HG02943 (cell line): Measurements from ENCODE around the gene CAND2.
A peak's percentile ranks its signal among the peaks of the same experiment; 100 is the strongest.

Source experiments
- ATAC-seq: cut with Tn5 transposase; IDR thresholded peaks from one replicate; pipeline ENCODE4 v1.9.1; 2021; ENCODE audit warnings: mild to moderate bottlenecking, low read depth, moderate library complexity; ENCODE audit not compliant: unreplicated experiment

Gene CAND2

DNA sequence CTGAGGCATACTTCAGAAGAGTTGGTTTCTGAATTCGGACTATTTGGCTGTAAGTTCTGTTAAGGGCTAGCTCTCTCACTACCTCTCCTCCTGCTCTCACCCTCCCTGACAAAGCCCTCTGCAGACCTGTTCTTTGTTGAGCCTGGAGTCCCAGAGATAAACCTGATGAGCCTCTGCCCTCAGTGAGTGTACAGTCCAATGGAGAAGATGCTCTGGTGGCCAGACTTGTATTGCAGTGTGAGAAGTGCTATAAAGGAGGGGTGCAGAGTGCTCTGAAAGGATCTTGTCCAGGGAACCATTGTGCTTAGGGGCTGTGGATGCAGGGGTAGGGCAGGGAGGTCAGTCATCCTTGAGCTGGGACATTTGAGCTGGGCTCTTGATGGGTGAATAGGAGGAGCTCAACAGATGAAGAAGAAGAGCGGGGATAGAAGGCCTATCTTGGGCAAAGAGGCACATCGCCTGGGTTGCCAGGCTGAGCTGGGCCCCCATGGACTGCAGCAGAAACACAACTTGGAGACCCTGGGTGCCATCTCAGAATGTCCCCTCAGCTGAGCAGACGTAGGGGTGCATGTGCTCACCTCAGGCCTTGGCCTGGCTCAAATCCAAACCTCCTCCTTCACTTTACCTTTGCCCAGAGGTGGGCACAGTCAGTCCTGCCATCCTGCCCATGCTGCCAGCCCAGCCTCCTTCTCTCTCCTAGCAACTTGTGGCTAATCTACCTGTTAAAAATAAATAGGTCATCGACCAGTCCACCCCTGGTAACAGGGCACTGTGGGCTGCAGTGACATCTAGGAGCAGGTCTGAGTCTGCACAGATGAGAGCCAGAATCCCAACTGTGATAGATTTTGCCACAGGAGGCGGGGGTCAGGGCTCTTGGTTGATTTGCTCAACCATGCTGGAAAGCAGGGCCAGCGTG, 3.3 kb downstream of the CAND2 start:
- no peak for ATAC-seq

DNA sequence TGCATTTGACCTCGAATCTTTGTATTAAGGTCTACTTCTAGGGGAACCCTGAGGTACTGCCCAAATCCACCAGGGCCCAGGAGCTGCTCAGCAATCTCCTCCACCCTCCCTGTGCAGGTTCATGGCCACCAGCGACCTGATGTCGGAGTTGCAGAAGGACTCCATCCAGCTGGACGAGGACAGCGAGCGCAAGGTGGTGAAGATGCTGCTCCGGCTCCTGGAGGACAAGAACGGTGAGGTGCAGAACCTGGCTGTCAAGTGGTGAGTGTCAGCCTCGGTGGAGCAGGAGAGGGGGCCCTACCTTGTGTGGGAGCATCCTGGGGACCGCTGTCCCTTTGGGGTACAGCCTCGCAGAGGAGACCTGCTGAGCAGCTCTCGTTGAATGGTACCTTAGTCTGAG, 6.9 kb downstream of the CAND2 start:
- no peak for ATAC-seq

DNA sequence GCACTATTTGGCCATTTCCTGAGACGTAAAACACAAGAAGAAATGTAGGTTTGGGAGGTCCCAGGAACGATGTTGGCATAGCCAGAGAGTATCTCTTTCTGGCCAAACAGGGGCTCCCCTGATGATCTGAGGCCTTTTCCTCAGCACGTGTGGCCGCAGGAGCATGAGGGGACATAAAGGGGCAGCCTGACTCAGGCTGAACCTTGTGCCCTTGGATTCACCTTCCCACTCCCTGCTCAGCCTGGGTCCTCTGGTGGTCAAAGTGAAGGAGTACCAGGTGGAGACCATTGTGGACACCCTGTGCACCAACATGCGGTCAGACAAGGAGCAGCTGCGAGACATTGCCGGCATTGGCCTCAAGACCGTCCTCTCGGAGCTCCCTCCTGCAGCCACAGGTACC, 10.6 kb downstream of the CAND2 start:
- no peak for ATAC-seq

DNA sequence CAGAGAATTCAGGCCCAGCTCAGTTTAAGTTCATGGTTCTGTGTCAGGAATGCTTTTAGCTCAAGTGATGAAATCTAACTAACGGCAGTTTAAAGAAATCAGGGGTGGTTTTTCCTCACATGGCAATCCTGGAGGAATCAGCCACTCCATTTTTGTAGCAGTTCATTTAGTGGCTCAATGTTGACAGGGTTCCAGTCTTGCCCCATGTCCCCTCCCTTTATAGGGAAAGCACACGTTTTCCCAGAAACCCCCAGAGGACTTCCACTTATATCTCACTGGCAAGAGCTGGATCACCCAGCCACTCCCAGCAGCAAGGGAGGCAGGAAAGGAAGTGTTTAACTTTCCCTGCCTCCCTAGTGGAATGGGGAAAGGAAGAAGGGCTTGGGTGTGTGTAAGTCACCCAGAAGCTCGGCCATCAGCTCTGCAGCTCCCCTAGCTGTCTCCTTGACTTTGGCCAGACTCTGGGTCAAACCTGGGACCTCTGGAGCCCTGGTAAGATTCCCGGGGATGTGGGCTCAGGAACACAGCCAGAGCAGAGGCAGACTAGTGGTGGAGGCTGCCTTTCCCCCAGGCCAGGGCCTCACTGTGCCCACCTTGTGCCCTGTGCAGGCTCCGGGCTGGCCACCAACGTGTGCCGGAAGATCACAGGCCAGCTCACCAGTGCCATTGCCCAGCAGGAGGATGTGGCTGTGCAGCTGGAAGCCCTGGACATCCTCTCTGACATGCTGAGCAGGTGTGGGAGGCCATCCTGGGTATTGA, 11.3 kb downstream of the CAND2 start:
- no peak for ATAC-seq

DNA sequence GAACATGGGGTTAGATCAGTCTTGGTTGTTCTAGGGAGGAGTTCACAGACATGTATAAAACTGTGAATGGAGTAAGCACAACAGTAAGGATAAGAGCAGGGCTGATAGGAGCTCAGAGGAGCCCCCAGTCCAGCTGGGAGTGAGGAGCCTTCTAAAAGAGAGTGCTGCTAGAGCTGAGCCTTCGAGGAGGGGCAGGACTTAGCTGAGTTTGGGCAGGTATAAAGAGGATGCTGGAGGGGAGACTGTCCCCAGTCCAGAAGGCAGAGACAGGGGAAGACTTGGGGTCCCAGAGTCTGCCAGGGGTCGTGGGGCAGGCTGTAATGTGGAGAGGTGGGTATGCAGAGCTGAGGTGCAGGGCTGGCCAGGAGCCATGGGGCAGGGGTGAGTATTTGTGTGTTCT, 12.1 kb downstream of the CAND2 start:
- ATAC-seq = no peak

DNA sequence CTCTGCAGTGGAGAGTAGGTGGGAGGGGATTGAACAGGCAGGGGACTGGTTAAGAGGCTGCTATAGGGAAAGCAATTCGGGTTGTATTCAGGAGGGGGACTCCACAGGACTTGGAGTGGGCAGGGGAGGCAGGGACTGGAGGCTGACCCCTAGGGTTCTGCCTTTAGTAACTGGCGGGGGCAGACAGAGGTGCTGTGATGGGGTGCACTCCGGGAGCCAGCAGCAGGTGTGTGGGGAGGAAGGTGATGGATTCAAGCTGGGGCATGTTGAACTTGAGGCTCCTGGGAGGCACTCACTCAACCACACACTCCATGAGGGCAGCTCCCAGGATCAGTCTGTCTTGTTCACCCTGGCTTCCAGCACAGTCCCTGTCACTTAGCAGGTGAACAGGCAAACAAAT, 12.5 kb downstream of the CAND2 start:
- ATAC-seq = no peak

DNA sequence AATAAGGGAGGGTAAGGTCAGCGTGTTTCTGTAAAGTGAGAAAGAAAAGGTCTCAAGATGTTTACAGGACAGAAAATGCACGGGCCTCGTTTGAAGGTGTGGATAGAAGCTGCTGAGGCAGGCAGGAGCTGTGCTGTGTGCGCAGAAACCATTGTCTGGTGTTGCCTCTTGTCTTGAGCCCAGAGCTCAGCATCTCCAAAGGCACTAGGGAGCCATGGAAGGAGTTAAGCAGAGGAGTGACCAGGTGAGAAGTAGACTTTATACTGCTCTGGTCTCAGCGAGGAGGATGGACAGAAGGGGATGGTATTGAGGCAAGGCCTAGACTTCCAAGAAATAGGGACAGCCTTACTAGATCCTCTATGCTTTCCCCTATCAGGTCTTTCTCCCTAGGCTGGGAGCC, 13.0 kb downstream of the CAND2 start:
- no peak for ATAC-seq

DNA sequence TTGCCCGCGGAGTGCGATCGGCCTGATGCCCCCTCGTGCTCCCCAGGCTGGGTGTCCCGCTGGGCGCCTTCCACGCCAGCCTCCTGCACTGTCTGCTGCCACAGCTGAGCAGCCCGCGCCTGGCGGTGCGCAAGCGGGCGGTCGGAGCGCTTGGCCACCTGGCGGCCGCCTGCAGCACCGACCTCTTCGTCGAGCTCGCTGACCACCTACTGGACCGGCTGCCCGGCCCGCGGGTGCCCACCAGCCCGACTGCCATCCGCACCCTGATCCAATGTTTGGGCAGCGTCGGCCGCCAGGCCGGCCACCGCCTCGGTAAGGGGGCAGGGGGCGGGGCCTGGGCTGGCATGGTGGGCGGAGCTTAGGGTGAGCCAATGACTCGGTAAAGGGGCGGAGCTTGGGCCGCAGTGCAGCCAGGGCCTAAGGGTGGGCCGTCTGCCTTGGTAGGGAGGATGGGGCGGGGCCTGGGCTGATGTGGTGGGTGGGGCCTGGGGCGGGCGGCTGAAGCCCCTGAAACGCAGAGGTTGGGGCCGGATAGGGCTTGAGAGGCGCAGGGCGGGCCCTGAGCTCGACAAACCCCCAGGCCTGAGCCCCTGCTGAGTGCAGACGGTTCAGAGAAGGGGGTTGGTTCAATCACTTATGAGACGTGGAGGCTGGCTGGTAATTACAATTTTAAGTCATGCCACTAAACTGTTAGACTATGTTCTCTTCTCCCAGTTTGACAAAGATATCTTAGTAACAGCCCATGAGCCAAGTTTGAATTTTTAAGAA, 13.7 kb downstream of the CAND2 start:
- ATAC-seq = peak; percentile 96

DNA sequence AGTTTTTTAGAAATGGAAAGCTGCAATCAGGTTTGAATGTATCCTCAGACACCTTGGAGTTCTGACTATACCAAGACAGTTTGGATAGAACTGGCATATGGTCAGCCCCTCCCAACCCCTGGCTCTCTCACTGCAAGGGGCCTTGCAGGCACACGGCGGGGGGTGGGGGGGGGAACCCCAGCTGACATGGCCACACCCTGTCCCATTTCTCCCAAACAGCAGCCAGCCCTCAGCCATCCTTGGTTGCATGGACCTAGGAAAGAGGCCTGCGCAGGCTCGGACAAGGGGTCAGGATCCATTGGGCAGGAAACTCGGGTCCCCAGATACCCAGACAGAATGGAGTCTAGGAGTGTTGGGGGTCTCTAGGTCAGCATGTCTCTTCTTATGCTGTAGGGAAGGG, 14.5 kb downstream of the CAND2 start:
- no peak for ATAC-seq

DNA sequence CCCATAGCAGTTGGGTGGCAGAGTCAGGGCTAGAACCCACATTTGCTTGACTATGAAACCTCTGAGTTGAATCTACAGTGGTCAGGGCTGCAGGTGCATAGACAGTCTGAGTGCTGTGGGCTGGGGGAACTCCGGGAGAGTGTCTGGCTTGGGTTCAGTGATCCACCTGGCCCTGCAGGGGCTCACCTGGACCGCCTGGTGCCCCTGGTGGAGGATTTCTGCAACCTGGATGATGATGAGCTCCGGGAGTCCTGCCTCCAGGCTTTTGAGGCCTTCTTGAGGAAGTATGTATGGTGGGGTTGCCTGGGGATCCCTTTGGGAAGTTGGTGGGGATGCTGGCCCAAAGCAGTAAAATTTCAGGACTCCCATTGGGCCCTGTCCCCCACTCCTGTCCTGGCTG, 16.3 kb downstream of the CAND2 start:
- no peak for ATAC-seq

DNA sequence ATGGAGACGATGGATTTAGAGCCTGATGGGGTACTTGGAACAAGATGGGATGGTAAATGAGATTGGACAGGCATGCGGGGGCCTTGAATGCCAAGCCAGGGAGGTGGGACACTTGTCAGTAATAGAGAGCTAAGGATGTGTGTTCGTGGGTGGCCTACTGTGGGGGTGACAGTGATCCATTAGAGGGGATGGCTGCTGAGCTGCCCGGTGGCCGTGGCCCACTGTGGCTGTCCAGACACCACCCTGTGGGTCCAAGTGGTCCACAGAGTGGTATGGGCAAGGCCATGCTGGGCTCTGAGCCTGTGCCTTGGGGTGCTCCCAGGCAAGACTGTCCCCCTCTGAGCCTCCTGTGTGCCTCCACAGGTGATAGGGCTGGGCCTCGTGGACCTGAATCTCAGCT, 17.5 kb downstream of the CAND2 start:
- no peak for ATAC-seq

DNA sequence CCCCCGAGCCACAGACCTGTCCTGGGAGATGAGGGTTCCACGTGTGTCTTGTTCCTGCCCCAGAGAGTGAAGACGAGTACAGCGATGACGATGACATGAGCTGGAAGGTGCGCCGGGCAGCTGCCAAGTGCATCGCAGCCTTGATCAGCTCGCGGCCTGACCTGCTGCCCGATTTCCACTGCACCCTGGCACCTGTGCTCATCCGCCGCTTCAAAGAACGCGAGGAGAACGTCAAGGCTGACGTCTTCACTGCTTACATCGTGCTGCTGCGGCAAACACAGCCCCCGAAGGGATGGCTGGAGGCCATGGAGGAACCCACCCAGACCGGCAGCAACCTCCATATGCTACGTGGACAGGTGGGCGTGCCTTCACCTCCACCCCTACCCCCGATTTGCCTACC, 18.6 kb downstream of the CAND2 start:
- no peak for ATAC-seq

DNA sequence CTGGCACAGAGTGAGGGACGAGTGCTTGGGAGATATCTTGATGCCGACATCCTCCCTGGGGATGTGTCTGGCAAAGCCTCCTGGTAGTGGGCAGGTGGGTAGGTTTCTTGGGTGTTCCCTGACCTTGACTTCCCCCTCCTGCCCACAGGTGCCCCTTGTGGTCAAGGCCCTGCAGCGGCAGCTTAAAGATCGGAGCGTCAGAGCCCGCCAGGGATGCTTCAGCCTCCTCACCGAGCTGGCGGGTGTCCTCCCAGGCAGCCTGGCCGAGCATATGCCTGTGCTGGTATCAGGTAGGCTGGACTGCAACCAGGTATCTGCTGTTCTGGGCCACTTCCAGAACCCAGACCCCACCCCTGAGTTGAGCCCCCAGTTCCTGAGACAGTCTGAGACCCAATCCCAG, 19.2 kb downstream of the CAND2 start:
- no peak for ATAC-seq

DNA sequence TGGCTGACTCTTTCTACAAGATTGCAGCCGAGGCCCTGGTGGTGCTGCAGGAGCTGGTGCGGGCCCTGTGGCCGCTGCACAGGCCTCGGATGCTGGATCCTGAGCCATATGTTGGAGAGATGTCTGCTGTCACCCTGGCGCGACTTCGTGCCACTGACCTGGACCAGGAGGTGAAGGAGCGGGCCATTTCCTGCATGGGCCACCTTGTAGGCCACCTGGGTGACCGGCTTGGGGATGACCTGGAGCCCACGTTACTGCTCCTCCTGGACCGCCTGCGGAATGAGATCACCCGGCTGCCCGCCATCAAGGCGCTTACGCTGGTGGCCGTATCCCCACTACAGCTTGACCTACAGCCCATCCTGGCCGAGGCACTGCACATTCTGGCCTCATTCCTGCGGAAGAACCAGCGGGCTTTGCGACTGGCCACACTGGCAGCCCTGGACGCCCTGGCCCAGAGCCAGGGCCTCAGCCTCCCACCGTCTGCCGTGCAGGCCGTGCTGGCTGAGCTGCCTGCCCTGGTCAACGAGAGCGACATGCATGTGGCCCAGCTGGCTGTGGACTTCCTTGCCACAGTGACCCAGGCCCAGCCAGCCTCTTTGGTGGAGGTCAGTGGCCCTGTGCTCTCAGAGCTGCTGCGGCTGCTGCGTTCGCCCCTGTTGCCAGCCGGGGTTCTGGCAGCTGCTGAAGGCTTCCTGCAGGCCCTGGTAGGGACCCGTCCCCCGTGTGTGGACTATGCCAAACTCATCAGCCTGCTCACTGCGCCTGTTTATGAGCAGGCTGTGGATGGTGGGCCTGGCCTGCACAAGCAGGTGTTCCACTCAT, 20.3 kb downstream of the CAND2 start:
- ATAC-seq = no peak

DNA sequence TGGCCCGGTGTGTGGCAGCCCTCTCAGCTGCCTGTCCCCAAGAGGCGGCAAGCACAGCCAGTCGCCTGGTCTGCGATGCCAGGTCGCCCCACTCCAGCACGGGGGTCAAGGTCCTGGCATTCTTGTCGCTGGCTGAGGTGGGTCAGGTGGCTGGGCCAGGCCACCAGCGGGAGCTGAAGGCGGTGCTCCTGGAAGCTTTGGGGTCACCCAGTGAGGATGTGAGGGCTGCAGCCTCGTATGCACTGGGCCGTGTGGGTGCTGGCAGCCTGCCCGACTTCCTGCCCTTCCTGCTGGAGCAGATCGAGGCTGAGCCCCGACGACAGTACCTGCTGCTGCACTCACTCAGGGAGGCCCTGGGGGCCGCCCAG, 20.8 kb downstream of the CAND2 start:
- no peak for ATAC-seq

DNA sequence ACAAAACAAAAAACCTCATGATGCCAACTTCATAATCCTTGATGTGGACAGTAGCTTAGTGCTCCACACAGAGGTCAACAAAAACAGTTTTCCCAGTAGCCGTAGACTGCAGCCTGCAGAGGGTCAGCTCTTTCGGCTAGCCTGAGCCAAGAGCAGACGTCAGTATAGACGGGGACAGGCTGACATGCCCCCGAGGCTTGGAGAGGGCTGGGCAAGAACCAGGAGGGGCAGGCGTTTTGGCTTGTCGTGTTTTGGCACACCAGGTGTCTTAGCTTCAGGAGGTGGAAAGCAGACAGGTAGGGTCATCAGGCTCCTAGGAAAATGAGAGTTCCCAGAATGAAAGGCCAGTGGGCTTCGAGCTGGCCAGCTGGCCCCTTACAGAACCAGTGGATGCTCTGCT, 21.8 kb downstream of the CAND2 start:
- no peak for ATAC-seq

DNA sequence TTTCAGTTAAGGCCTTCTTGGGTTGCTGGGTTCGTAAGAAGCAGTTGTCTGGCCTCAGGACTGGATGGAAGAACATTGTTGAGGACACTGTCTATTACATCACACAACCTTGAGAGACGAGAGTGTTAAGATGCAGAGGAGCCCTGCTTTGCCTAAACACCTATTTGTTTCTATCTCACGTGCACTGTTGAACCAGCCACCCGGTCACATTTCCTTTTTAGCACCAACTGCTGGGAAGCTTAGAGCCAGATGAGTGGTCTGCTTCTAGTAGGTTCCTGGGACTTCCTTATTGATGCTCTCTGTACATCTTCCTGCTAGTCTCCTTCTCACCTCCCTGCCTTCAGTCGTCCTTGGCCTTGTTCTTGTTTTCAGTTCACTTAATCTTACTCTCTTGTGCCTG, 22.3 kb downstream of the CAND2 start:
- no peak for ATAC-seq

DNA sequence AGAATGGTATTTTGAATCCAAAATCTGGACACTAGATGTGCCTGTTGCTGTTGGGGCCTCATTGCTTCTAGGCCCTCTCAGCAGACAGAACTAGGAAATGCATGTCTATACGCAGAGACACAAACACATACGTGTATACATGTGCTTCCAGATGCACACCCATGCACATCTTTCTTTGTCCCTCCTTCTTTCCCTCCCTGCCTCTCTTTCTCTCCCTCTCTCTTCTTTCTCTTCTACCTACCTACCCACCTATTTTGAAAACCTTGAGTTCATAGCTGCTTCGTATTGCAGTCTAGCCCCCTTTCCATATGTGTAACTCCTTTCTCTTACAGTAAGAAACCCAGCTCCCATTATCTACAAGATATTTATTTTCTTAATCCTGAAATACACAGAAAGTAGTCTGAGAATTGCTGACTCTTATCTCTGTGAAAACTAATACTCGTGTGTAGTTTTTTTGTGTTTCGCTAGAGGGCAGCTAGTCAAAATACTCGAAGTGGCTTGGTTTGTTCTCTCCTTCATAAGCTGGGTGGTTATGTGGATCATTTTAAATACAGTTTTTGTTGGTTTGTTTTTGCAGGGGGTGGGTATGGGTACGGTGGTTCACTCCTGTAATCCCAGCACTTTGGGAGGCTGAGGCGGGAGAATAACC, 26.4 kb downstream of the CAND2 start:
- ATAC-seq = no peak

DNA sequence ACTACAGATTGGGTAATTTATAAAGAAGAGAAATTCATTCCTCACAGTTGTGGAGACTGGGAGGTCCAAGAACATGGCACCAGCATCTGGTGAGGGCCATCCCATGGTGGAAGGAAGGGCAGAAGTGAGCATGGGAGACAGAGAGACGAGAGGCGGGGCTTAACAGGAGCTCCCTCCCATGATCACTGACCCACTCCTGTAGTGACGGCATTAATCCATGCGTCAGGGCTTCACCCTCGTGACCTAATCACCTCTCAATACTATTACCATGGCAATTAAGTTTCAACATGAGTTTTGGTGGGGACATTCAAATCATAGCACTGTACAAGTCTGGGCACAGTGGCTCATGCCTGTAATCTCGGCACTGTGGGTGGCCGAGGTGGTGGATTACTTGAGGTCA, 27.8 kb downstream of the CAND2 start:
- no peak for ATAC-seq

DNA sequence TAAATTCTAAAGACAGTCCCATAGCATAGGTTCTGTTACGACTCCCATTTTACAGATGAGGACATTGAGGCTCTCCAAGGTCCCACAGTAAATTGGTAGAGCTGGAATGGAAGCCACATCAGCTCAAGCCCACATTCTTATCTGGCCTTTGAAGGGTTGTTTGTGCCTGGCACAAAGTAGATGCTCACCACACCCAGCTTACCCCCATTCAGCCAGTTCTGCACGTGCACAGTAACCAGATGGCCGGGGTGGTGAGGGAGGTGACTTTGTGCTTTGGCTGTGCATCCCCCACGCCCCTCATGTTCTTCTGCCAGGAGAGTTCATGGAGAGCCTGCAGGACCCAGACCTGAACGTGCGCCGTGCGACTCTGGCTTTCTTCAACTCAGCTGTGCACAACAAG, 28.7 kb downstream of the CAND2 start:
- ATAC-seq = no peak
